ENCODE measurements around the gene AHCYL2. TPM values are rescaled to one million over a fixed set of nuclear protein-coding genes. Genes with fewer than 3 reads are reported as not detected.

The AHCYL2 gene
- total RNA-seq, 1 donor from 2014 or later = 39.3 TPM

DNA sequence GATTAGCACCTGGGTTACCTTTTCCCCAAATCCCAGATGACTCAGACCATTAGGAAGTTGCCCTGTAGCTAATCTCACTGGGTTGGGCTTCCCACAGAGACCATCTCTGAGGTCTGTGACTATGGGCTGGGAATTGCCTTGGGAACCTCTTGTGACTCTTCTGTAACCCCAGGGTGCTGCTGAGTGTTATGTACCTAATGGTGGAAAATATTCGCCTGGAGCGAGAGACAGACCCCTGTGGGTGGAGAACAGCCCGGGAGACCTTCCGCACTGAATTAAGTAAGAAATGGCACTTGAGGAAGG is 229.4 kb downstream of the AHCYL2 start:
- DNase-seq (ENCODE audit: low spot score) = no peak
- no peaks in the 10 kb centered on the region for H3K36me3 ChIP-seq

DNA sequence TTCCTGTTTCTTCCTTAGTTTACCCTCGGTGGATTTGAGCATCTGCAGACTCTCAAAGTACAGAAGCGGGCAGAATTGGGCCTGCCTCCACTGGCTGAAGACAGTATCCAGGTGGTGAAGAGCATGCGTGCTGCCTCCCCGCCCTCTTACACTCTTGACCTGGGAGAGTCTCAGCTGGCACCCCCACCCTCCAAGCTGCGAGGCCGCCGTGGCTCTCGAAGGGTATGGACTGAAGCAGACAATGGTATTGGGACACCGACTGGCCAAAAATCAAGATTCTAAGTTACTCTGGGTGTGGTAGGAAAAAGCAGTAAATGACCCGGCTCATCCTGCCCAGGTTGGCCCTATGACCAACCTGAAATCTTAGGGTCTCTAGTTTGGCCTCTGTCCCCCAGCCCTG is 231.6 kb downstream of the AHCYL2 start:
- no peak overlapping the region for H2AFZ ChIP-seq (replicated peaks)
- no peaks in the 10 kb centered on the region for H3K27me3 ChIP-seq
- no peak overlapping the region for H3K4me3 ChIP-seq
- Mint-ChIP-seq H3K9me3 (no peaks in the 10 kb centered on the region), H3K4me3 (no peak overlapping the region), H3K4me1 (peaks cover 6% of the 10 kb centered on the region), H3K27ac (no peak overlapping the region), H3K27me3 (ENCODE audit: insufficient read depth, low read depth) (peaks cover 8% of the 10 kb centered on the region), H3K36me3 (peaks cover 10% of the 10 kb centered on the region)
- no peaks in the 10 kb centered on the region for H3K9me3 ChIP-seq (ENCODE audit: low read depth)
- H3K79me2 ChIP-seq (ENCODE audit: low read depth) = no peaks in the 10 kb centered on the region
- H3K4me2 ChIP-seq = no peak overlapping the region
- no peak overlapping the region for H3K9ac ChIP-seq
- H3K4me1 ChIP-seq = no peaks in the 10 kb centered on the region
- H3K27ac ChIP-seq = no peak overlapping the region
- H3K36me3 ChIP-seq = no peaks in the 10 kb centered on the region
- no peak for DNase-seq (ENCODE audit: low spot score)
- TF ChIP-seq EZH2phosphoT487 (IDR thresholded peaks at IDR 0.05) = no peak
- TF ChIP-seq, protein P1, sequence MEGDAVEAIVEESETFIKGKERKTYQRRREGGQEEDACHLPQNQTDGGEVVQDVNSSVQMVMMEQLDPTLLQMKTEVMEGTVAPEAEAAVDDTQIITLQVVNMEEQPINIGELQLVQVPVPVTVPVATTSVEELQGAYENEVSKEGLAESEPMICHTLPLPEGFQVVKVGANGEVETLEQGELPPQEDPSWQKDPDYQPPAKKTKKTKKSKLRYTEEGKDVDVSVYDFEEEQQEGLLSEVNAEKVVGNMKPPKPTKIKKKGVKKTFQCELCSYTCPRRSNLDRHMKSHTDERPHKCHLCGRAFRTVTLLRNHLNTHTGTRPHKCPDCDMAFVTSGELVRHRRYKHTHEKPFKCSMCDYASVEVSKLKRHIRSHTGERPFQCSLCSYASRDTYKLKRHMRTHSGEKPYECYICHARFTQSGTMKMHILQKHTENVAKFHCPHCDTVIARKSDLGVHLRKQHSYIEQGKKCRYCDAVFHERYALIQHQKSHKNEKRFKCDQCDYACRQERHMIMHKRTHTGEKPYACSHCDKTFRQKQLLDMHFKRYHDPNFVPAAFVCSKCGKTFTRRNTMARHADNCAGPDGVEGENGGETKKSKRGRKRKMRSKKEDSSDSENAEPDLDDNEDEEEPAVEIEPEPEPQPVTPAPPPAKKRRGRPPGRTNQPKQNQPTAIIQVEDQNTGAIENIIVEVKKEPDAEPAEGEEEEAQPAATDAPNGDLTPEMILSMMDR (IDR thresholded peaks at IDR 0.05) = no peak
- no peak for TF ChIP-seq EZH2 (IDR thresholded peaks at IDR 0.05)
- no peaks in the 10 kb centered on the region for H4K20me1 ChIP-seq (ENCODE audit: low read depth)
- no peaks in the 10 kb centered on the region for H3F3A ChIP-seq (ENCODE audit: low read depth)

More for the DNA sequence above, 229.4 kb downstream of the AHCYL2 start:
- no peak overlapping the region for H3K4me3 Mint-ChIP-seq
- Histone ChIP-seq H3F3A (ENCODE audit: low read depth) (no peaks in the 10 kb centered on the region), H3K9ac (no peak overlapping the region), H4K20me1 (ENCODE audit: low read depth) (no peaks in the 10 kb centered on the region), H3K4me2 (no peak overlapping the region), H3K9me3 (ENCODE audit: low read depth) (no peaks in the 10 kb centered on the region), H3K27ac (no peak overlapping the region), H2AFZ (replicated peaks) (no peak overlapping the region), H3K4me1 (no peaks in the 10 kb centered on the region), H3K4me3 (no peak overlapping the region), H3K79me2 (ENCODE audit: low read depth) (no peaks in the 10 kb centered on the region), H3K27me3 (no peaks in the 10 kb centered on the region)
- TF ChIP-seq EZH2phosphoT487 (IDR thresholded peaks at IDR 0.05) (no peak), EZH2 (IDR thresholded peaks at IDR 0.05) (no peak)
- TF ChIP-seq, protein P1 (IDR thresholded peaks at IDR 0.05) = no peak
- H3K27ac Mint-ChIP-seq = no peak overlapping the region
- H3K9me3 Mint-ChIP-seq = peaks cover 8% of the 10 kb centered on the region
- peaks cover 6% of the 10 kb centered on the region for H3K4me1 Mint-ChIP-seq
- H3K27me3 Mint-ChIP-seq (ENCODE audit: insufficient read depth, low read depth) = peaks cover 8% of the 10 kb centered on the region
- peaks cover 26% of the 10 kb centered on the region for H3K36me3 Mint-ChIP-seq

DNA sequence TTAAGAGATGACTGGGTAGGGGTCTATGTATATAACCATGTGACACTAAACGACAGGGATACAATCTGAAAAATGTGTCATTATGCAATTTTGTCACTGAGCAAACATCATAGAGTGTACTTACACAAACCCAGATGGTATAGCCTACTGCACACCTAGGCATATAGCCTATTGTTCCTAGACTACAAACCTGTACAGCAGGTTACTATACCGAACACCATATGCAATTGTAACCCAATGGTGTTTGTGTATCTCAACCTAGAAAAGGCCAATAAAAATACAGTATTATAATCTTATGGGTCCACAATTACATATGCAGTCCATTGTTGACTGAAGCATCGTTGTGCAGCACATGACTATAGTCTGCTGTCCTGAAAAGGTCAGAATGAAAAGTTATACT is 232.3 kb downstream of the AHCYL2 start:
- no peaks in the 10 kb centered on the region for H3K36me3 ChIP-seq
- H4K20me1 ChIP-seq (ENCODE audit: low read depth) = no peaks in the 10 kb centered on the region
- no peak overlapping the region for H3K4me3 ChIP-seq
- DNase-seq (ENCODE audit: low spot score) = no peak
- no peaks in the 10 kb centered on the region for H3K79me2 ChIP-seq (ENCODE audit: low read depth)
- Mint-ChIP-seq H3K27me3 (ENCODE audit: insufficient read depth, low read depth) (peaks cover 8% of the 10 kb centered on the region), H3K9me3 (no peaks in the 10 kb centered on the region), H3K36me3 (peaks cover 10% of the 10 kb centered on the region), H3K27ac (no peak overlapping the region), H3K4me1 (peaks cover 6% of the 10 kb centered on the region), H3K4me3 (no peak overlapping the region)
- no peak overlapping the region for H3K27ac ChIP-seq
- no peaks in the 10 kb centered on the region for H3K27me3 ChIP-seq
- TF ChIP-seq, protein P1 (IDR thresholded peaks at IDR 0.05) = no peak
- no peak for TF ChIP-seq EZH2phosphoT487 (IDR thresholded peaks at IDR 0.05)
- no peak for TF ChIP-seq EZH2 (IDR thresholded peaks at IDR 0.05)
- no peaks in the 10 kb centered on the region for H3K4me1 ChIP-seq
- H3F3A ChIP-seq (ENCODE audit: low read depth) = no peaks in the 10 kb centered on the region
- H3K9me3 ChIP-seq (ENCODE audit: low read depth) = no peaks in the 10 kb centered on the region
- H2AFZ ChIP-seq (replicated peaks) = no peak overlapping the region
- no peak overlapping the region for H3K9ac ChIP-seq
- H3K4me2 ChIP-seq = no peak overlapping the region

DNA sequence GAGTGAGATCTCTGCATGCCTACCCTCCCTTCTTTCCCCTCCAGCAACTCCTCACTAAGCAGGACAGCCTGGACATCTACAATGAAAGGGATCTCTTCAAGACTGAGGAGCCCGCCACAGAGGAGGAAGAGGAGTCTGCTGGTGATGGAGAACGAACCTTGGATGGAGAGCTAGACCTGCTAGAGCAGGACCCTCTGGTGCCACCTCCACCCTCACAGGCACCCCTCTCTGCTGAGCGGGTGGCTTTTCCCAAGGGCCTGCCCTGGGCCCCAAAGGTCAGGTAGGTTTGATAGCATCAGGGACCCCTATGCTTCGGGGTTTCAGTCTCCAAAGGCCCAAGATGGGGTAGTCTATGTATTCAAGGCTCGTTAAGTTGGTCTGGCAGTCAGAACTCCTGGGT is 233.3 kb downstream of the AHCYL2 start:
- Histone ChIP-seq H3K4me2 (no peak overlapping the region), H3K4me3 (no peak overlapping the region), H3K4me1 (no peaks in the 10 kb centered on the region), H3K27ac (no peak overlapping the region), H3K9me3 (ENCODE audit: low read depth) (no peaks in the 10 kb centered on the region), H3K27me3 (no peaks in the 10 kb centered on the region), H3F3A (ENCODE audit: low read depth) (no peaks in the 10 kb centered on the region), H3K36me3 (no peaks in the 10 kb centered on the region), H4K20me1 (ENCODE audit: low read depth) (no peaks in the 10 kb centered on the region), H2AFZ (replicated peaks) (no peak overlapping the region), H3K9ac (no peak overlapping the region), H3K79me2 (ENCODE audit: low read depth) (no peaks in the 10 kb centered on the region)
- H3K36me3 Mint-ChIP-seq = peaks cover 10% of the 10 kb centered on the region
- no peak for TF ChIP-seq EZH2 (IDR thresholded peaks at IDR 0.05)
- TF ChIP-seq, protein P1 (IDR thresholded peaks at IDR 0.05) = no peak
- TF ChIP-seq EZH2phosphoT487 (IDR thresholded peaks at IDR 0.05) = no peak
- no peaks in the 10 kb centered on the region for H3K9me3 Mint-ChIP-seq
- H3K4me1 Mint-ChIP-seq = peaks cover 6% of the 10 kb centered on the region
- peaks cover 6% of the 10 kb centered on the region for H3K27me3 Mint-ChIP-seq (ENCODE audit: insufficient read depth, low read depth)
- no peak overlapping the region for H3K4me3 Mint-ChIP-seq
- DNase-seq (ENCODE audit: low spot score) = no peak
- H3K27ac Mint-ChIP-seq = no peak overlapping the region
